Effector memory CD8-positive, alpha-beta T cell (primary cell): ENCODE data around the gene RNU1-2.
A peak's percentile ranks its signal among the peaks of the same experiment; 100 is the strongest.
"Not testable (repeated sequence)": the region's sequence is repeated elsewhere in the genome, so short reads cannot be mapped to it uniquely, and the experiment has no call there.

Experiments
- ATAC-seq: fragments of 150-1000 bp; cut with Tn5 transposase; replicated peaks from 2 replicates; pipeline ENCODE4 v1.10.0; 2021; ENCODE audit warnings: mild to moderate bottlenecking, moderate library complexity
- DNase-seq, 3 experiments: peaks; one replicate each; pipeline ENCODE4 v3.0.0; 2021
- H3K27ac Mint-ChIP-seq, 2 donors: one replicate each; pipeline ENCODE4 v1.8.0; 2022; ENCODE audit warnings: mild to moderate bottlenecking in 2 of 2, mixed read lengths in 2 of 2, moderate library complexity in 2 of 2
- H3K27me3 Mint-ChIP-seq, 2 donors: one replicate each; pipeline ENCODE4 v1.8.0; 2022; ENCODE audit warnings: mixed read lengths in 2 of 2
- H3K36me3 Mint-ChIP-seq: one replicate; pipeline ENCODE4 v1.8.0; 2022; ENCODE audit warnings: mild to moderate bottlenecking, moderate library complexity, mixed read lengths; ENCODE audit not compliant: insufficient read depth
- H3K4me1 Mint-ChIP-seq, 2 donors: one replicate each; pipeline ENCODE4 v1.8.0; 2022; ENCODE audit warnings: low read depth in 2 of 2, mixed read lengths in 2 of 2
- H3K4me3 Mint-ChIP-seq, 2 donors: one replicate each; pipeline ENCODE4 v1.8.0; 2022; ENCODE audit warnings: mild to moderate bottlenecking in 2 of 2, mixed read lengths in 2 of 2, moderate library complexity in 2 of 2
- H3K9me3 Mint-ChIP-seq, 2 donors: one replicate each; pipeline ENCODE4 v1.8.0; 2022; ENCODE audit warnings: mixed read lengths in 2 of 2

The RNU1-2 gene

DNA sequence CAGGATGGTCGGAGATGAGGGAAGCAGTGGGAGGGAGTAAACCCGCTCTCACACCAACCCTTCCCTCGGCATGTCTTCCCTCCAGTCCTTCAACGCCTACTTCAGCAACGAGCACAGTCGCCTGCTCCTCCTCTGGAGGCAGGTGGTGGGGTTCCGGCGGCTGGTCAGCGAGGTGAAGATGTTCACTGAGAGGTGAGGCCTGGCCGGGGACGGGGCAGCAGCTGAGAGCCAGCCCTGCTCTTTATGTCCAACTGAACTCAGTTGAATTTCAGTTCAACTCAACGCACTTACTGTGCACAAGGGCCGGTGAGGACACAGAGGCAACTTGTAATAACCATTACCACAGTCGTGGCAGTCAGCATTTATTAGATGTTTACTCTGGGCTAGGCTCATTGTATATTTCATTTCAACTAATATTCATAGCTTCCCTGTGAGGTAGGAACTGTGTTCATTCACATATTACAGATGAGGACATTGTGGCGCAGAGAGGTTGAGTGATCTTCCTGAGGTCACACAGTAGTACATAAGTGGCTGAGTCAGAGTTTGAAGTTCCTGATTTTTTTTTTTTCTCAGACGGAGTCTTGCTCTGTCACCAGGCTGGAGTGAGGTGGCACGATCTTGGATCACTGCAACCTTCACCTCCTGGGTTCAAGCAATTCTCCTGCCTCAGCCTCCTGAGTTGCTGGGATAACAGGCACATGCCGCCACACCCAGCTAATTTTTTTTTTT is 35.6 kb downstream of the RNU1-2 start:
- DNase-seq, ATAC-seq, H3K9me3 Mint-ChIP-seq, H3K4me3 Mint-ChIP-seq, H3K27me3 Mint-ChIP-seq, H3K27ac Mint-ChIP-seq: not testable (repeated sequence)
- Mint-ChIP-seq H3K4me1 (peaks cover 9 to 16% of the 10 kb centered on the region in 2 donors), H3K36me3 (peaks cover 34% of the 10 kb centered on the region)

DNA sequence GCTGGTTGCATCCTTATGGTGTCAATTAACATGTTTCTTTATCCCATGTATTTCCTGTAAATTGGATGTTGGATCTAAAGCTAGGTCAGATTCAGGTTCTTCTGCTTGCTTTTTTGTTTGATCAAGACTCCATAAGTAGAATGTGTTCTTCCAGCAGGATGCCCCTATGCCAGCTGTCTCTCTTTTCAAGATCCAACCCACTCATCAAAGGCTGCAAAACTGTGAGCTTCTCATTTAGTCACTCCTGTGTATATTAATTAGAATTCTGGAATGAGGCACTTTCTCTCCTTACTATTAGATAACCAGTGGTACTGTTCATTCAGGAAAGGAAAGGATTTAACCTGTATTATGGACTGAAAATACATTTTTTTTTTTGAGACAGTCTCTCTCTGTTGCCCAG is 38.2 kb downstream of the RNU1-2 start:
- H3K4me3 Mint-ChIP-seq, DNase-seq, H3K4me1 Mint-ChIP-seq, H3K27ac Mint-ChIP-seq, H3K9me3 Mint-ChIP-seq, H3K27me3 Mint-ChIP-seq, ATAC-seq: not testable (repeated sequence)
- H3K36me3 Mint-ChIP-seq = peaks cover 40% of the 10 kb centered on the region

GRCh38 chr1:16936580-16936979 is 40.8 kb downstream of the RNU1-2 start:
- ATAC-seq, H3K9me3 Mint-ChIP-seq, H3K27me3 Mint-ChIP-seq, H3K27ac Mint-ChIP-seq, H3K4me1 Mint-ChIP-seq, H3K4me3 Mint-ChIP-seq, DNase-seq: not testable (repeated sequence)
- peaks cover 42% of the 10 kb centered on the region for H3K36me3 Mint-ChIP-seq

DNA sequence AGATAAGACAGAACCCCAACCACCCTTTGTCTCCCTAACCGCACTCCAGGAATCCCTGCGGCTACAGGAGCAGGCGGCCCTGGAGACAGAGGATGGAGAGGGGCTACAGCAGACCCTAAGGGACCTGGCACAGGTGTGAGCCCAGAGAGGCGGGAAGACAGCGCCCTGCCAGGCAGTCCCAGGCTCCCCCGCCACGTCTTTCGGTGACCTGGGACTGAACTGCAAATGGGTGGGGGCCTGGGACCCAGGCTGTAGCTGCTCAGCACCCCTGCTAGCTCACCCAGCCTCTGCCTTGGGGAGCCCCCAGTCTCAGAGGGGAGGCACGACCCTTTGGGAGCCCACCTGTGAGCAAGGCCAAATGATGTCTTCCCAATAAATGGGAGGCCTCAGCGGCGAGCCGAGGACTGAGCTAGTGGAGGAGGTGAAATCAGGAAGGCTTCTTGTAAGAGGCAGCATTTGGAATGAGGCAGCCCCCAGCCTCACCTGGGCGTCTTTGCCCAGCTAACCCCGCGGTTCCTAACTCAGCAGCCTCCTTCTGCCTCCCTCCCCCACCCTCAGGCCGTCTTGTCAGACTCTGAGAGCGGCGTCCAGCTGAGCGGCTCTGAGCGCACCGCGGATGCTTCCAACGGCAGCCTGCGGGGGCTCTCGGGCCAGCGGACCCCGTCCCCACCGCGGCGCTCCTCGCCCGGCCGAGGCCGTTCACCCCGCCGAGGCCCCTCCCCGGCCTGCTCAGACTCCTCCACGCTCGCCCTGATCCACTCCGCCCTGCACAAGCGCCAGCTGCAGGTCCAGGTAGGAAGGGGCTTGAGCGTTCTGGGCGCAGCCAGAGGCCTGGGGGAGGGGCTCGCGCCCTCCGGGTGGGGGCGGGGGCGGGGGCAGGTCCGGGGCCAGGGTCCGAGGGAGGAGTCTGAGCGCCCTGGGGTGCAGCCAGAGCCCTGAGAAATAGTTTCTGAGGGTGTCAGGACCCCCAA is 42.9 kb downstream of the RNU1-2 start:
- Mint-ChIP-seq H3K27me3 (no peaks in the 10 kb centered on the region), H3K27ac (peak overlapping the region in 1 of 2 donors; percentile 8), H3K4me3 (no peak overlapping the region), H3K9me3 (no peaks in the 10 kb centered on the region), H3K36me3 (peaks cover 43% of the 10 kb centered on the region), H3K4me1 (no peaks in the 10 kb centered on the region)
- ATAC-seq = no peak
- DNase-seq = no peak

- H3K27ac Mint-ChIP-seq, H3K4me3 Mint-ChIP-seq, H3K4me1 Mint-ChIP-seq, H3K27me3 Mint-ChIP-seq, DNase-seq, ATAC-seq, H3K9me3 Mint-ChIP-seq: not testable (repeated sequence)
- H3K36me3 Mint-ChIP-seq = peaks cover 36% of the 10 kb centered on the region
Observed at GRCh38 chr1:16939386-16940180, 43.8 kb downstream of the RNU1-2 start.

DNA sequence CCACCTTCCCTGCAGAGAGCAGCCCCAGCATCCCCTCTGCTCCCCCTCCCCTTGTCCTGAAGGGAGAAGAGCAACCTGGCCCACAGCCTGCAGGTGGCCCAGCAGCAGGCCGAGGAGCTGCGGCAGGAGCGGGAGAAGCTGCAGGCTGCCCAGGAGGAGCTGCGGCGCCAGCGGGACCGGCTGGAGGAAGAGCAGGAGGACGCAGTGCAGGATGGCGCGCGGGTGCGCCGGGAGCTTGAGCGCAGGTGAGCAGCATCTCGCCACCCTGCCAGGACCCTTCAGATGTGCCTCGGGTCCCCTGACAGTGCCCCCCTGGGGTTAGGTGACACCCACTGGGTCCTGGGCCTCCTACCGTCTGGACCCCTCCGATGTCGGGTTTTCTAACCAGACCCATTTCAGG is 48.3 kb downstream of the RNU1-2 start:
- Mint-ChIP-seq H3K4me3 (no peak overlapping the region), H3K27ac (no peak overlapping the region), H3K36me3 (peaks cover 28% of the 10 kb centered on the region), H3K4me1 (peaks cover 0 to 1% of the 10 kb centered on the region in 2 donors), H3K27me3 (no peaks in the 10 kb centered on the region), H3K9me3 (no peaks in the 10 kb centered on the region)
- DNase-seq (no peak), ATAC-seq (no peak)

GRCh38 chr1:16945512-16945911 is 49.7 kb downstream of the RNU1-2 start:
- H3K36me3 Mint-ChIP-seq = peaks cover 28% of the 10 kb centered on the region
- DNase-seq, H3K27ac Mint-ChIP-seq, H3K4me3 Mint-ChIP-seq, H3K4me1 Mint-ChIP-seq, H3K9me3 Mint-ChIP-seq, H3K27me3 Mint-ChIP-seq, ATAC-seq: not testable (repeated sequence)
